SJSA1 (cell line): ENCODE measurements around the gene NEK5. TPM values are rescaled to one million over a fixed set of nuclear protein-coding genes. Genes with fewer than 3 reads are reported as not detected.

ENCODE experiments used
- DNase-seq, 2 experiments: peaks; one replicate each; pipeline ENCODE4 v3.0.0-alpha.2; 2015 to 2020; ENCODE audit warnings: low spot score in 2 of 2, low read depth in 1 of 2
- H3K27ac ChIP-seq: fragments of 250-450 bp; sonication (Bioruptor Pico); 2 replicates; pipeline ENCODE4 v1.5.1; 2020; ENCODE audit warnings: mild to moderate bottlenecking, moderate library complexity
- H3K27me3 ChIP-seq: fragments of 250-450 bp; sonication (Bioruptor Pico); replicated peaks from 2 replicates; pipeline ENCODE4 v1.5.1; 2020; ENCODE audit warnings: mild to moderate bottlenecking, moderate library complexity
- H3K36me3 ChIP-seq: fragments of 250-450 bp; sonication (Bioruptor Pico); 2 replicates; pipeline ENCODE4 v1.5.1; 2020; ENCODE audit warnings: mild to moderate bottlenecking
- H3K4me1 ChIP-seq: fragments of 250-450 bp; sonication (Bioruptor Pico); replicated peaks from 2 replicates; pipeline ENCODE4 v1.6.1; 2021; ENCODE audit warnings: mild to moderate bottlenecking
- H3K4me3 ChIP-seq: fragments of 250-450 bp; sonication (Bioruptor Pico); 2 replicates; pipeline ENCODE4 v1.5.1; 2020; ENCODE audit warnings: mild to moderate bottlenecking
- H3K9me3 ChIP-seq: fragments of 250-450 bp; sonication (Bioruptor Pico); replicated peaks from 2 replicates; pipeline ENCODE4 v1.5.1; 2020; ENCODE audit warnings: mild to moderate bottlenecking
- total RNA-seq: library from RNA; depleted of rRNA; stranded (reverse); fragments of >200 nt; shearing (Covaris generic); gene quantifications from 2 replicates; pipeline ENCODE4 v1.2.3, GENCODE V29; 2014

Gene NEK5
- total RNA-seq, 1 experiment from 2014 or later, result not detected

- H3K27ac ChIP-seq, result no peak overlapping the region
- H3K36me3 ChIP-seq, result 0 out of 2 replicates have a peak, but pooled peaks cover 3% of the 10 kb centered on the region
- no peak for DNase-seq
- no peaks in the 10 kb centered on the region for H3K9me3 ChIP-seq
- no peaks in the 10 kb centered on the region for H3K27me3 ChIP-seq
- no peak overlapping the region; the same call in 1 of the 2 replicates for H3K4me3 ChIP-seq
- H3K4me1 ChIP-seq, result peaks cover 23% of the 10 kb centered on the region
Measured at GRCh38 chr13:52160053-52160452, 31.2 kb upstream of the NEK5 start.

- peak within 1 kb of the TSS; percentile 78 for H3K27ac ChIP-seq
- no peaks in the 10 kb centered on the region for H3K27me3 ChIP-seq
- H3K4me3 ChIP-seq, result peak within 1 kb of the TSS; percentile 80
- peak; percentile 64 to 65 for DNase-seq
- H3K36me3 ChIP-seq, result 0 out of 2 replicates have a peak, but pooled peaks cover 3% of the 10 kb centered on the region
- H3K9me3 ChIP-seq, result no peaks in the 10 kb centered on the region
- peaks cover 23% of the 10 kb centered on the region for H3K4me1 ChIP-seq
Measured at GRCh38 chr13:52159159-52159982, 30.5 kb upstream of the NEK5 start, which contains the start of gene NEK3. Gene NEK3, minus strand, starts transcription at chr13:52159597. Its CDS starts 3,406 bp downstream, at chr13:52156191.

- peaks cover 23% of the 10 kb centered on the region for H3K4me1 ChIP-seq
- DNase-seq, result peak in 1 of 2 experiments; percentile 49
- 0 out of 2 replicates have a peak, but pooled peaks cover 3% of the 10 kb centered on the region for H3K36me3 ChIP-seq
- H3K4me3 ChIP-seq, result peak overlapping the region; percentile 80
- H3K27ac ChIP-seq, result peak overlapping the region; percentile 78
- H3K27me3 ChIP-seq, result no peaks in the 10 kb centered on the region
- H3K9me3 ChIP-seq, result no peaks in the 10 kb centered on the region
Measured at GRCh38 chr13:52158629-52159158, 29.8 kb upstream of the NEK5 start.

GRCh38 chr13:52156724-52157261, 27.9 kb upstream of the NEK5 start:
- Histone ChIP-seq H3K4me1 (peaks cover 11% of the 10 kb centered on the region), H3K27me3 (no peaks in the 10 kb centered on the region), H3K4me3 (no peak overlapping the region), H3K36me3 (peaks cover 4% of the 10 kb centered on the region), H3K9me3 (no peaks in the 10 kb centered on the region), H3K27ac (no peak overlapping the region)
- DNase-seq, result no peak

GRCh38 chr13:52155177-52155576, 26.3 kb upstream of the NEK5 start:
- H3K36me3 ChIP-seq, result peaks cover 16% of the 10 kb centered on the region
- no peak for DNase-seq
- peaks cover 11% of the 10 kb centered on the region for H3K4me1 ChIP-seq
- H3K27ac ChIP-seq, result no peak overlapping the region
- H3K27me3 ChIP-seq, result no peaks in the 10 kb centered on the region
- no peaks in the 10 kb centered on the region for H3K9me3 ChIP-seq
- no peak overlapping the region for H3K4me3 ChIP-seq

GRCh38 chr13:52147225-52147624, 18.4 kb upstream of the NEK5 start:
- no peak for DNase-seq
- H3K27ac ChIP-seq, result no peak overlapping the region
- peaks cover 21% of the 10 kb centered on the region for H3K36me3 ChIP-seq
- H3K27me3 ChIP-seq, result no peaks in the 10 kb centered on the region
- H3K4me1 ChIP-seq, result no peaks in the 10 kb centered on the region
- no peaks in the 10 kb centered on the region for H3K9me3 ChIP-seq
- no peak overlapping the region for H3K4me3 ChIP-seq

GRCh38 chr13:52141299-52141698, 12.4 kb upstream of the NEK5 start:
- Histone ChIP-seq H3K4me1 (no peaks in the 10 kb centered on the region), H3K27ac (no peak overlapping the region)

GRCh38 chr13:52137489-52137888, 8.6 kb upstream of the NEK5 start:
- H3K9me3 ChIP-seq, result no peaks in the 10 kb centered on the region
- H3K36me3 ChIP-seq, result peaks cover 15% of the 10 kb centered on the region
- H3K4me3 ChIP-seq, result no peak overlapping the region
- no peak for DNase-seq
- no peak overlapping the region for H3K27ac ChIP-seq
- no peaks in the 10 kb centered on the region for H3K27me3 ChIP-seq
- no peaks in the 10 kb centered on the region for H3K4me1 ChIP-seq

More at GRCh38 chr13:52141299-52141698, 12.4 kb upstream of the NEK5 start:
- Histone ChIP-seq H3K27me3 (no peaks in the 10 kb centered on the region), H3K9me3 (no peaks in the 10 kb centered on the region), H3K36me3 (peaks cover 4% of the 10 kb centered on the region; the same call in 1 of the 2 replicates), H3K4me3 (no peak overlapping the region)
- DNase-seq, result no peak

- Histone ChIP-seq H3K4me3 (no peak overlapping the region), H3K27me3 (no peaks in the 10 kb centered on the region), H3K27ac (no peak overlapping the region), H3K9me3 (no peaks in the 10 kb centered on the region), H3K36me3 (peaks cover 15% of the 10 kb centered on the region), H3K4me1 (no peaks in the 10 kb centered on the region)
- no peak for DNase-seq
Measured at GRCh38 chr13:52136763-52137162, 7.9 kb upstream of the NEK5 start.

GRCh38 chr13:52130641-52131040, 1.8 kb upstream of the NEK5 start:
- no peaks in the 10 kb centered on the region for H3K27me3 ChIP-seq
- no peak overlapping the region for H3K4me3 ChIP-seq
- no peaks in the 10 kb centered on the region for H3K9me3 ChIP-seq
- H3K27ac ChIP-seq, result no peak overlapping the region
- DNase-seq, result no peak
- peaks cover 11% of the 10 kb centered on the region for H3K4me1 ChIP-seq
- H3K36me3 ChIP-seq, result peaks cover 6% of the 10 kb centered on the region

GRCh38 chr13:52127783-52128702, 830 bp downstream of the NEK5 start:
- peak in 1 of 2 experiments; percentile 54 for DNase-seq
- peak overlapping the region; percentile 49 for H3K4me3 ChIP-seq

GRCh38 chr13:52127378-52127777, 1.5 kb downstream of the NEK5 start:
- Histone ChIP-seq H3K9me3 (no peaks in the 10 kb centered on the region), H3K27ac (no peak overlapping the region), H3K4me1 (peaks cover 11% of the 10 kb centered on the region), H3K36me3 (no peaks in the 10 kb centered on the region), H3K27me3 (0 out of 2 replicates have a peak, but pooled peaks cover 3% of the 10 kb centered on the region), H3K4me3 (no peak overlapping the region)
- no peak for DNase-seq

More at GRCh38 chr13:52127783-52128702, 830 bp downstream of the NEK5 start:
- peaks cover 11% of the 10 kb centered on the region for H3K4me1 ChIP-seq
- no peak overlapping the region for H3K27ac ChIP-seq
- H3K9me3 ChIP-seq, result no peaks in the 10 kb centered on the region
- H3K27me3 ChIP-seq, result 0 out of 2 replicates have a peak, but pooled peaks cover 3% of the 10 kb centered on the region
- H3K36me3 ChIP-seq, result peaks cover 4% of the 10 kb centered on the region; the same call in 1 of the 2 replicates

- Histone ChIP-seq H3K27ac (no peak overlapping the region), H3K4me1 (peaks cover 11% of the 10 kb centered on the region), H3K27me3 (0 out of 2 replicates have a peak, but pooled peaks cover 3% of the 10 kb centered on the region), H3K4me3 (no peak overlapping the region), H3K36me3 (no peaks in the 10 kb centered on the region), H3K9me3 (no peaks in the 10 kb centered on the region)
- no peak for DNase-seq
Measured at GRCh38 chr13:52125547-52125946, 3.3 kb downstream of the NEK5 start.
